Activated CD8-positive, alpha-beta T cell treated with anti-CD3 and anti-CD28 coated beads, Interleukin-2, amount 10 ng/mL, durations not matched to agents 7 days and 5 days (primary cell): Measurements from ENCODE around the gene SLC25A20. TPM values are rescaled to one million over a fixed set of nuclear protein-coding genes. Genes with fewer than 3 reads are reported as not detected.
A peak's percentile ranks its signal among the peaks of the same experiment; 100 is the strongest.

Source experiments
- ATAC-seq: fragments of 150-1000 bp; cut with Tn5 transposase; one replicate; pipeline ENCODE4 v1.10.0; 2021; ENCODE audit warnings: moderate library complexity
- CTCF ChIA-PET: fragments of 350-600 bp; sonication (Branson Sonifier 250); formaldehyde crosslinking; loops from one replicate; lab custom pipeline; 2021; ENCODE audit warnings: antibody characterized with exemption; lab: Charles Lee
- POLR2A ChIA-PET: fragments of 350-600 bp; sonication (Branson Sonifier 250); formaldehyde crosslinking; loops from one replicate; lab custom pipeline; 2021; ENCODE audit warnings: antibody characterized with exemption; lab: Charles Lee
- DNase-seq: peaks from one replicate; pipeline ENCODE4 v3.0.0-alpha.2; 2020
- H3K27ac Mint-ChIP-seq: one replicate; pipeline ENCODE4 v1.8.0; 2021; ENCODE audit warnings: mild to moderate bottlenecking, mixed read lengths
- H3K27me3 Mint-ChIP-seq: one replicate; pipeline ENCODE4 v1.8.0; 2021; ENCODE audit warnings: low read depth, mixed read lengths
- H3K36me3 Mint-ChIP-seq: one replicate; pipeline ENCODE4 v1.8.0; 2021; ENCODE audit warnings: low read depth, mixed read lengths
- H3K4me1 Mint-ChIP-seq: one replicate; pipeline ENCODE4 v1.8.0; 2021; ENCODE audit warnings: low read depth, mixed read lengths
- H3K4me3 Mint-ChIP-seq: one replicate; pipeline ENCODE4 v1.8.0; 2021; ENCODE audit warnings: mild to moderate bottlenecking, mixed read lengths
- H3K9me3 Mint-ChIP-seq: one replicate; pipeline ENCODE4 v1.8.0; 2022; ENCODE audit warnings: mixed read lengths; ENCODE audit not compliant: insufficient read depth
- total RNA-seq, 2 experiments: library from RNA; stranded (reverse); gene quantifications; one replicate each; pipeline ENCODE4 v1.2.3, GENCODE V29; 2021

SLC25A20 gene
- total RNA-seq, 2 experiments from 2014 or later, result 29.9 to 33.1 TPM

DNA sequence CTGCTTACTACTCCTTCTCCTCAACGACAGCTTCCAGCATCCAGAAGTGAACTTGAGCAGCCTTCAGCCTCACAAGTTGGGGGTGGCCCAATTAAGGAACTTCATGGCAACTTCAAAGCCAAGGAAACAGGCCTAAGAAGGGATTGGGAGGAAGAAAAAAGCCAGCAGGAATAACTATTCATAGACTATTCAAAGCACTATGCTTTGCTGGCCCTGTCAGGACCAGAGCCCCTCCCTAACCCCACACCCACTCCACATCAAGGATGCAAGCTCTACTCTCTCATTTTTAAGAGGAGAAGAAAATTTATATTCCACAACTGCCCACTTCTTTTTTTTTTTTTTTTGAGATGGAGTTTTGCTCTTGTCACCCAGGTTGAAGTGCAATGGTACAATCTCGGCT is 41.0 kb downstream of the SLC25A20 start:
- Mint-ChIP-seq H3K4me3 (no peak overlapping the region), H3K36me3 (peaks cover 33% of the 10 kb centered on the region), H3K9me3 (no peaks in the 10 kb centered on the region), H3K27ac (no peak overlapping the region), H3K27me3 (no peaks in the 10 kb centered on the region), H3K4me1 (peaks cover 7% of the 10 kb centered on the region)
- CTCF ChIA-PET, result no interaction called here
- ATAC-seq, result no peak
- no peak for DNase-seq
- POLR2A ChIA-PET, result interaction anchor here (0.7 kb wide), 1 partner anchor 41 kb away, joined by 3 read pairs; the partner anchor contains the start of gene SLC25A20

DNA sequence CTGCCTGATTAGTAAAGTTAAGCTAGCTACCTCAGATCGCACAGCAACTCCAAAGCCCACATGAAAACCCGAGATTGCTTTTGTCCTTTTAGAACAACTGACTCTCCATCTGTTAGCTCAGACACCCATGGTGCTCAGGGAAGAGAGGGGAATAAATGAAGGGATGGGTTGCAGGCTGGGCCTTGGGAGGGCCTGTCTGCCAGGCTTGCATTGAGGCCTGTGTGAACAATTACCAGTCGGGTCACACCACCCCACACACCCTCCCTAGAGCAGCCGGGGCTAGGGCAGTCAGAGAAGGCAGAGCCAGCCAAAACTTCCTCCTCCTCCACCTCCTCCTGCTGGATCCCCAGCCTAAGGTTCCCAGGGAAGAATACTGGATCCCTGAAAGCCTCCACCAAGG is 42.2 kb downstream of the SLC25A20 start:
- H3K27ac Mint-ChIP-seq, result no peak overlapping the region
- H3K36me3 Mint-ChIP-seq, result peaks cover 26% of the 10 kb centered on the region
- no peaks in the 10 kb centered on the region for H3K9me3 Mint-ChIP-seq
- CTCF ChIA-PET, result interaction anchor here (1.0 to 1.5 kb wide), 4 partner anchors 41 to 117 kb away, joined by 3 to 4 read pairs (median 3); partner anchors contain the start of gene ARIH2
- DNase-seq, result no peak
- H3K4me1 Mint-ChIP-seq, result peaks cover 7% of the 10 kb centered on the region
- no peak overlapping the region for H3K4me3 Mint-ChIP-seq
- no peaks in the 10 kb centered on the region for H3K27me3 Mint-ChIP-seq
- POLR2A ChIA-PET, result interaction anchor here (1.0 kb wide), 1 partner anchor 11 kb away, joined by 4 read pairs; no protein-coding TSS in a partner anchor
- ATAC-seq, result no peak

DNA sequence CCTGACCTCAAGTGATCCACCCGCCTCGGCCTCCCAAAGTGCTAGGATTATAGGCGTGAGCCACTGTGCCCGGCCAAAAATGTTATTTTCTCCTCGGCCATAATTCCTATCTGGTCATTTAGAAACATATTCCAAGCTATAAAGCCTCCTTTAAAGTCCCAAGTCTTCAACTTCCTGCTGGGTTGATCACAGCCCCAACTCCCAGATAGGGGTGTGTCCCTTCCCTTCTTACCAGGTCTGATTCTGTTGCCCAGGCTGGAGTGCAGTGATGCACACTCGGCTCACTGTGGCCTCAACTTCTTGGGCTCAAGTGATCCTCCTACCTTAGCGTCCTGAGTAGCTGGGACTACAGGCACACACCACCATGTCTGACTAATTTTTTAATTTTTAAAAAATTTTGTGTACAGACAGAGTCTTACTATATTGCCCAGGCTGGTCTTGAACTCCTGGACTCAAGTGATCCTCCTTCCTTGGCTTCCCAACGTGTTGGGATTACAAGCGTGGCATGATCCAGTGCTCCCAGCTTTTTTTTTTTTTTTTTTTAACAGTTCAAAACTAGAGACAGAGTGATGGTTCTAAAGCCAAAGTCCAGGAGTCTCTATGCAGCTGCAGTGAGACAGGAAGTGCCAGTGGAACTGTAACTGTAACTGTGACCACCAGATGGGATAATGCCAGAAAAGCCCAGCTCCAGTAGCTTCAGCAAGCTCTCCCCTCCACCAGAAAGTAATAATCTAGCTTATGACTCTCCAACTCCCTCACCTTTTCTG is 42.8 kb downstream of the SLC25A20 start:
- peak overlapping the region; percentile 70 for H3K27ac Mint-ChIP-seq

DNA sequence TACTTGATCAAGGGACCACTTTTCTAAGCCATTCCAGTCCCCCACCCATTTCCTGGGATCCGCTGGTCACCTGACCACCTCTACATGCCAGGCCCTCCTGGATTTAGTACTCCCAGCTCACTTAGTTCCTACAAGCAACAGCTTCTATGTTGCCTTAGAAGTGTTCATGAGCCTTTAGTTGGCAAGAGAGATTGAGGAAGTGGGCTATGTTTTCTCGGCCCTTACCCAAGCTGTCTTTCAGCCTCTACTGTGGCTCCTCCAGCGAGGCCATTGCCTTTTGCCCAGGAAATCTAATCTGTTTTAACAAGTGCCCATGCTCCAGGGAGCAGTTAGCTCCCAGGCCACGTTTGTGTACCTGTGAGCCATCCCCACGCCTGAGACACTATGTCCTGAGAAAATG is 46.5 kb downstream of the SLC25A20 start:
- no peak overlapping the region for H3K4me3 Mint-ChIP-seq
- H3K27me3 Mint-ChIP-seq, result no peaks in the 10 kb centered on the region
- POLR2A ChIA-PET, result no interaction called here
- H3K36me3 Mint-ChIP-seq, result peaks cover 7% of the 10 kb centered on the region
- CTCF ChIA-PET, result interaction anchor here (0.8 kb wide), 1 partner anchor 40 kb away, joined by 3 read pairs; no protein-coding TSS in a partner anchor
- no peaks in the 10 kb centered on the region for H3K9me3 Mint-ChIP-seq
- no peak for DNase-seq
- ATAC-seq, result no peak
- peaks cover 12% of the 10 kb centered on the region for H3K4me1 Mint-ChIP-seq
- H3K27ac Mint-ChIP-seq, result no peak overlapping the region

More for the DNA sequence above, 42.8 kb downstream of the SLC25A20 start:
- DNase-seq (no peak), ATAC-seq (no peak)
- Mint-ChIP-seq H3K4me3 (no peak overlapping the region), H3K4me1 (peaks cover 7% of the 10 kb centered on the region), H3K36me3 (peaks cover 26% of the 10 kb centered on the region), H3K27me3 (no peaks in the 10 kb centered on the region), H3K9me3 (no peaks in the 10 kb centered on the region)
- ChIA-PET CTCF (interaction anchor here (1.0 to 1.5 kb wide), 2 partner anchors 41 to 99 kb away, joined by 3 read pairs; no protein-coding TSS in a partner anchor), POLR2A (interaction anchor here (1.0 kb wide), 1 partner anchor 10 kb away, joined by 4 read pairs; no protein-coding TSS in a partner anchor)

DNA sequence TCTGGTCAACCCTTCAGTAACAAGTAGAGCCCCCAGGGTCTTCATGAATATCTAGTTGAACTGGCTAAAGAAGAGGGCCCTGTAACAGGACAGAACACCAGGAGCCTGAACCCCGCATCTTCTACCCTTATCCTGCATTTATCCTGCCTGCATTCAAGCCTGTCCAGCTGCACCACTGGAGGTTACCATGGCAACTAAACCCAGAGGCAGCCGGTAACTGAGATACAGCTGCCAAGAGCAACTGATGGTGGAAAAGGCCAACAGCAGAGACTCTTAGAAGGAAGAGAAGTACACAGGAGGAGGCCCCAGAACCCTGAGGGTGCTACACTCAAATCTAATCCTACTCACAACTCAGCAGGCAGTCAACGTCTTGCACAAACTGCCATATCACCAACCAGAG is 47.3 kb downstream of the SLC25A20 start:
- ChIA-PET CTCF (interaction anchor here (0.8 kb wide), 1 partner anchor 39 kb away, joined by 3 read pairs; no protein-coding TSS in a partner anchor), POLR2A (no interaction called here)
- no peak for DNase-seq
- no peak overlapping the region for H3K4me3 Mint-ChIP-seq
- no peaks in the 10 kb centered on the region for H3K9me3 Mint-ChIP-seq
- H3K36me3 Mint-ChIP-seq, result peaks cover 2% of the 10 kb centered on the region
- H3K27ac Mint-ChIP-seq, result no peak overlapping the region
- ATAC-seq, result no peak
- H3K27me3 Mint-ChIP-seq, result no peaks in the 10 kb centered on the region
- H3K4me1 Mint-ChIP-seq, result peaks cover 17% of the 10 kb centered on the region

DNA sequence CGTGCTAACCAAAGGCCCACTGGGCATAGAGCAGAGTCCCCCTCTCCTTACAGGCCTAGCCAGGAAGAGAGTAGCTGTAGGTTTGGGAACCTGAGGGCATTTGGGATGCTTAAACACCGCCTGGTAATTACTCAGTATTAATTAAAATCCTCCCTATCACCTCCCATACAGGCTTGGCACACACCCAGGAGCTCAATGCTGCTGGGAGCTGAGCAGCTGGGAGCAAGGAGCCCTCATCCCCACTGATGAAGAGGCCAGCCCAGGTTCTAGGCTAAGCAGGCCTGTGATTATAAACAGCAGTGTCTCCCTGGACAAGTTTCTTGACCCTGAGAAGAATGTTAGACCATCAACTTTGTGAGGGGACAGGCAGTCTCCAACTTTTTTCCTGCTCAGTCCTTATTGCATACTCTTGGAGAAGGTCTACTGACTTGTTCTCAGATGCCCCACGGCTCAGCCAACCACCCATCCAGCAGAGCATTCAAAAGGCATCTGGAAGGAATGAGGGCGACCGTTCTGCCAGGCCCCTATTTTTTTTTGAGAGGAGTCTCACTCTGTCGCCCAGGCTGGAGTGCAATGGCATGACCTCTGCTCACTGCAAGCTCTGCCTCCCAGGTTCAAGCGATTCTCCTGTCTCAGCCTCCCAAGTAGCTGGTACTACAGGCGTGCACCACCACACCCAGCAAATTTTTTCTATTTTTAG is 49.7 kb downstream of the SLC25A20 start:
- H3K4me1 Mint-ChIP-seq, result peaks cover 28% of the 10 kb centered on the region
- ATAC-seq (no peak), DNase-seq (no peak)
- H3K4me3 Mint-ChIP-seq, result peak overlapping the region; percentile 85
- H3K27me3 Mint-ChIP-seq, result no peaks in the 10 kb centered on the region
- ChIA-PET CTCF (no interaction called here), POLR2A (no interaction called here)
- peaks cover 12% of the 10 kb centered on the region for H3K36me3 Mint-ChIP-seq
- H3K9me3 Mint-ChIP-seq, result no peaks in the 10 kb centered on the region
- no peak overlapping the region for H3K27ac Mint-ChIP-seq

DNA sequence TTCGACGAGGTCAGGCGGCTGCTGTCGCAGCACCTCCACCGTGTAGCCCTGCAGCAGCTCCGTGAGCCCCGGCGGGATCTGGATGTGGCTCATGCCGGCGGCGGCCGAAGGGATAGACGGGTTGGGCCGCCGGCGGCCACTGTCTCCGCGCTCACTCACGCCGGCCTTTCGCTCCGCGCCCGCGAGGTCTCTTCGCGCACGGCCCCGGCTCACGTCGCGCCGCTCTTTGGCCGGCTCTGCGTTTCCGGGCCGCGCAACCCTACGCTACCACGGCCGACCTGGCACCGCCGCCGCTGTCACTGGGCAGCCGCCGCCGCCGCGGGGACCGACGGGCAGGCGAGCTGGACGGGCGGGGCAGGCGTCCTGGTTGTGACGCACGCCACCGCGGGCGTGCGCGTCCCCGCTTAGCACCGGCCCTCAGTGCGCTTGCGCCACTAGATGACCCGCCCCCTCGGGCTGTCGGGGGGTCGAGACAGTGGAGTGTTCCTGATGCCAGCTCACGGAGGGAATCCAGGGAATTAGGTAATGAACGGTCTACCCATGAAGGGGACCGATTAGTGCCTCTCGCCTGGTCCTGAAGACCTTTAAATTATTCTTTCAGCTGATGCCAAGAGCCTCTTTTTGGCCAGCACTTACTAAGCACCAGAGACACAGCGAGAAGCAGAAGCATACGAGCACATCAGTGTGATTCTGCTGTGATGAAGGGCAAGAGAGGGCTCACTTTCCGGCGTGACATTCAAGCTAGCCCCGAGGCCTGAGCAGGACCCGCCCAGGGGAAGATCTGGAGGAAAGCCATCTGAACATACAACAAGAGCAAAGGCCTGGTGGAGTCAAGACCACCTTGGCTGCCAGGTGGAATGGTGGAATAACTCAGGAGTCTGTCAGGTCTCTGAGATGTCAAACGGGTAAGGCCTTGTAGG is 50.9 kb downstream of the SLC25A20 start, which contains the start of gene PRKAR2A:
Gene PRKAR2A, minus strand, starts transcription at position 371 of the 920 bp plus-strand sequence. Its CDS starts 278 bp downstream, at position 93.
- Mint-ChIP-seq H3K27ac (peak within 1 kb of the TSS; percentile 87), H3K9me3 (no peaks in the 10 kb centered on the region), H3K27me3 (no peaks in the 10 kb centered on the region), H3K36me3 (peaks cover 12% of the 10 kb centered on the region), H3K4me1 (peaks cover 28% of the 10 kb centered on the region), H3K4me3 (peak within 1 kb of the TSS; percentile 85)
- CTCF ChIA-PET, result interaction anchor here (0.9 to 2.2 kb wide), 5 partner anchors 11 to 161 kb away, joined by 3 to 7 read pairs (median 5); partner anchors contain the start of gene SLC25A20
- ATAC-seq (peak; percentile 82), DNase-seq (peak; percentile 84)
- POLR2A ChIA-PET, result interaction anchor here (0.6 to 2.8 kb wide), 7 partner anchors 51 to 1335 kb away, joined by 3 to 14 read pairs (median 4); partner anchors contain the start of genes ARIH2, IP6K2 and SLC25A20

DNA sequence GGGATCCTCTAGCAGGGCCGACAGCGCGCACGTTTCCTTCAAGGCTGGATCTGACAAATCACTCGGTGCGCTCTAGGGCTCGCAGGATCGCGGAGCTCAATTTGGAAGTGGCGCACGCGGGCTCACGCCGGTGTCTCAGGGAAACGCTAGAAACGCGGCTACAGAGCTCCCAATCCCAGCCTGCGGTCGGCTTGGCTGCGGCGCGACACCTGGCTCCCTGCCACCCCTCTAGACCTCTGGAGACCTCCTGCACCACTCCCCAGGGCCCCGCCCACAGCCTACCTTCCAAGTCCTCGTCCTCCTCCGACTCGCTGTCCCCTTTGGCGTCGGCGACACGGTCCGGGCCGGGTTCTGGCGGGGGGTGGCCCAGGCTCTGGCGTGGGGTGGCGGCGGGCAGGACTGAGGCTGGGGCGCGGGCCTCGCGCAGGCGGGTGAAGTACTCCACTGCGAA is 51.6 kb downstream of the SLC25A20 start:
- Mint-ChIP-seq H3K36me3 (peaks cover 12% of the 10 kb centered on the region), H3K27ac (peak overlapping the region; percentile 77), H3K27me3 (no peaks in the 10 kb centered on the region), H3K4me3 (peak overlapping the region; percentile 85), H3K9me3 (no peaks in the 10 kb centered on the region), H3K4me1 (peaks cover 28% of the 10 kb centered on the region)
- CTCF ChIA-PET, result interaction anchor here (0.9 to 2.2 kb wide), 5 partner anchors 10 to 161 kb away, joined by 3 to 7 read pairs (median 5); partner anchors contain the start of gene SLC25A20
- DNase-seq (peak; percentile 57), ATAC-seq (peak; percentile 68)
- POLR2A ChIA-PET, result interaction anchor here (1.3 to 2.8 kb wide), 3 partner anchors 51 to 130 kb away, joined by 4 to 14 read pairs (median 6); partner anchors contain the start of genes ARIH2, IP6K2 and SLC25A20

DNA sequence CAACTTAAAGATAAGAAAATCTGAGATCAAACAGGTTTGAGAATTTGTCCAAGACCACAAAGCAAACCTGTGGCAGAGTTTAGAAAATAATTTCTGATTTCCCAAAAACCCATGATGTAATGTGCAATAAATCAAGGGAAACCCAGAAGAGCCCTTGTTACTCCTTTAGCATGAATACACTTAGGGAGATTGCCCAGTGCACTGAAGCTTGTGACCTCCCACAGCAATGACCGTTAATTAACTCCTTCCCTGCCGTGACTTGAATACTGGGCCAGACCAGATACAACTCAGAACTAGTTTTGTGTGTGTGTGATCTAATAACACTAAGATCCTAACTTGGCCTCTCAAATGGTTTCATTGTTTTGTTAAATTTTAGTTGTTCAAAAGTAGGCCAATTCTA is 53.5 kb downstream of the SLC25A20 start:
- Mint-ChIP-seq H3K27me3 (no peaks in the 10 kb centered on the region), H3K4me3 (no peak overlapping the region), H3K9me3 (no peaks in the 10 kb centered on the region), H3K27ac (no peak overlapping the region), H3K36me3 (peaks cover 12% of the 10 kb centered on the region), H3K4me1 (peaks cover 28% of the 10 kb centered on the region)
- no peak for ATAC-seq
- POLR2A ChIA-PET, result interaction anchor here (1.0 to 2.8 kb wide), 2 partner anchors 11 to 53 kb away, joined by 4 to 14 read pairs; partner anchors contain the start of gene SLC25A20
- CTCF ChIA-PET, result interaction anchor here (0.9 to 1.3 kb wide), 2 partner anchors 12 to 53 kb away, joined by 3 to 4 read pairs; partner anchors contain the start of gene SLC25A20
- no peak for DNase-seq

DNA sequence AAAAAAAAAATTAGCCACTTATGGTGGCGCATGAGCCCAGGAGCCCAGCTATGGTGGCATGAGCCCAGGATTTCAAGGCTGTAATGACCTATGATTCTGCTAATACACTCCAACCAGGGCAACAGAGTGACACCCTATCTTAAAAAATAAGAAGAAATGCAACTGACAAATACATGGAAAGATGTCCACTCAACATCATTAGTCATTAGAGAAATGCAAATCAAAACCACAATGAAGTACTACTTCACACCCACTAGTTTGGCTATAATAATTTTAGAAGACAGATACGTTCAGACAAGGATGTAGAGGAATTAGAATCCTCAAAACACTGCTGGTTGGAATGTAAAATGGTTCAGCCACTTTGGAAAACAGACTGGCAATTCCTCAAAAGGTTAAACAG is 61.5 kb downstream of the SLC25A20 start:
- H3K4me3 Mint-ChIP-seq, result no peak overlapping the region
- ATAC-seq (no peak), DNase-seq (no peak)
- H3K36me3 Mint-ChIP-seq, result peaks cover 16% of the 10 kb centered on the region
- ChIA-PET CTCF (interaction anchor here (0.9 kb wide), 1 partner anchor 11 kb away, joined by 3 read pairs; the partner anchor contains the start of gene PRKAR2A), POLR2A (no interaction called here)
- H3K27me3 Mint-ChIP-seq, result no peaks in the 10 kb centered on the region
- H3K9me3 Mint-ChIP-seq, result no peaks in the 10 kb centered on the region
- no peak overlapping the region for H3K27ac Mint-ChIP-seq
- H3K4me1 Mint-ChIP-seq, result no peaks in the 10 kb centered on the region
